Measurements from ENCODE around the gene UNC5CL. TPM values are rescaled to one million over a fixed set of nuclear protein-coding genes. Genes with fewer than 3 reads are reported as not detected.

Gene UNC5CL
- polyA plus RNA-seq, 3 donors, result 0.90 to 11.0 (median 1.3) TPM

DNA sequence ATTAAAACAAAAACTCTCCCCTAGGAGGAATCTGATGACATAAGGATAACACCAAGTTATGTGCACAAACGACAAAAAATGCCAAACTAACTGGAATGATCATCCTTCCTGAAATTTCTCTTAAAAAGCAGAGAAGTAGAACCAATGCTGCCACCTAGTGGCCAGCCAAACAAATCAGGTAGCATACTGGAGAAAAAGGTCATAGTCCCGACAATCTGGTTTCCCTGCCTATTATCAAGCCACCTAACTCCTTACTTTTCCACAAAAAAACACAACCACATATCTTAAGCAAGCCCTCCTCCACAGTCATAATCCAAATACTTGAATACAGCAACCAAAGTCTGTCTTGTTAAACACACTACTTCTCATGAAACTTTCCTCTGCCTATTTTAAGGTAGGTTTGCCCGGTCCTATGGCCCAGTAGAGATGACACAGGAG lies 27.9 kb upstream of the UNC5CL start:
- WGBS, 3 donors, result 29 to 30% (median 29%) methylated on average over 3 of the region's 3 CpGs
- H3K27ac ChIP-seq (ENCODE audit: low read depth, low read length), result no peak overlapping the region

- WGBS, 3 donors, result 28 to 95% (median 92%) methylated on average over 2 of the region's 2 CpGs
- no peak overlapping the region for H3K27ac ChIP-seq (ENCODE audit: low read depth, low read length)
Observed at GRCh38 chr6:41065550-41066026, 26.6 kb upstream of the UNC5CL start.

DNA sequence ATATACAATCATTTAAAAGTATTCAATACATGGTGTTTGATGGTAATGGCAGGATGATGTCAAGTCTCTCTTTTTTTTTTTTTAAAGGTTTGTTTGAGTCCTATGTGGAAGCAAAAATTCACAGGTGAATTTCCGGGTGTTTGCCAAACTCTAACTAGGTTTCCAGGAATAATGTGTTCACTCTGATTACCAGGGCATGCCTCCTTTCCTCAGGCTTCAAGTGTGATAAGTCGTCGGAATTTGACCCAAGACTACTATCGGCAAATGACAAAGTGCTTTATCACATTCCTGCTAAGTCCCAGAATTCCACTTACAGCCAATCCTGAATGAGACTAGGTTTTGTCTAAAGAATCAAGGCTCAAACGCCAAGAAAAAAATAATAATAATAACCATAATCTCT lies 25.8 kb upstream of the UNC5CL start:
- no peak overlapping the region for H3K27ac ChIP-seq (ENCODE audit: low read depth, low read length)
- WGBS, 3 donors, result 33 to 82% (median 82%) methylated on average over 5 of the region's 5 CpGs

DNA sequence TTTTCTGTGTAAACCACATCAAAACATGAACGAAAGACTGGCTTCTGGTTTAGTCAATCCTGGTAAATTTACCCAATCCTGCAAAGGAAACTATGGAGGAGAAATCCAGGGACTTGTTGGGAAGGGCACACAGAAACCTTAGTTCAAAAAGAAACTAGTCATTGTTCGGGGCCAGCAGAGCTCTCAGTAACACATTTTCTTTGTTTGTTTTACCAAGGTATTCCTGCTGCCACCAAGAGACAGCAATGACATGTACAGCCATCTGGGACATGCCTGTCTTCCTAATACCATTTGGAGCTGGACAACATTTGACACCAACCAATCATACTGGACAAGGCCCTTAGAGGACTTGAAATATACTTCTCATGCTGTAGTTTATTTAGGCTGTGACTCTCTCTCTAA lies 24.9 kb upstream of the UNC5CL start:
- WGBS, 3 donors, result 32 to 91% (median 89%) methylated on average over 2 of the region's 2 CpGs
- H3K27ac ChIP-seq (ENCODE audit: low read depth, low read length), result no peak overlapping the region

DNA sequence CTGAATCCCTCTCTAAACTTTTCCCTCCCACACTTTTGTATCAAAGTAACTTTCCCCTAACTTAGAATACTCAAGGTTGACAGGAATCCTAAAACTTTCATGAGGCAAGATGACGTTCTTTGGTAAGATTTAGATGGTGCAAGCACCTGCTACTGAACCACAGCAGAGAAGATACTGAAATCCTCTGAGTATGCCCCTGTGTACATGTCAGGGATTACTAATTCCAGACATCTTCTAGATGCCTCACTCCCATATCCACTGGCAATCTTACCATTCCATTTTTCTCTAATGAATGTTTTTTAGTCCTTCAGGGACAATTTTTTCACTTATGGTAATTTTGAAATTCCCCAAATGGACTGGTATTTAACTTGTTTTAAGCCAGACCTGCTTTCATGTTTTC lies 23.0 kb upstream of the UNC5CL start:
- H3K27ac ChIP-seq (ENCODE audit: low read depth, low read length), result no peak overlapping the region
- 54 to 87% (median 74%) methylated on average over 1 of the region's 1 CpG for WGBS, 3 donors

DNA sequence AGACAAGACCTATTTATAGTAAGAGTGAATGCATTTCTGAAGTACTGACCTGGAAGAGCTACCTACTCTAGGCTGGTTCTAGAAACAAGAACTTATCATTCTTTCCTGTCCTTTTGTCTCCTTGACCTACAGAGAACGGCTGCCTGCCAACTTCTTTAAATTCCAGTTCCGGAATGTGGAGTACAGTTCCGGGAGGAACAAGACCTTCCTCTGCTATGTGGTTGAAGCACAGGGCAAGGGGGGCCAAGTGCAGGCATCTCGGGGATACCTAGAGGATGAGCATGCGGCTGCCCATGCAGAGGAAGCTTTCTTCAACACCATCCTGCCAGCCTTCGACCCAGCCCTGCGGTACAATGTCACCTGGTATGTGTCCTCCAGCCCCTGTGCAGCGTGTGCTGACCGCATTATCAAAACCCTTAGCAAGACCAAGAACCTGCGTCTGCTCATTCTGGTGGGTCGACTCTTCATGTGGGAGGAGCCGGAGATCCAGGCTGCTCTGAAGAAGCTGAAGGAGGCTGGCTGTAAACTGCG lies 22.2 kb upstream of the UNC5CL start:
- 71 to 89% (median 84%) methylated on average over 13 of the region's 13 CpGs for WGBS, 3 donors

GRCh38 chr6:41059556-41059955 lies 20.5 kb upstream of the UNC5CL start:
- WGBS, 3 donors, result 83 to 88% (median 85%) methylated on average over 1 of the region's 1 CpG
- no peak overlapping the region for H3K27ac ChIP-seq (ENCODE audit: low read depth, low read length)

More for the DNA sequence above, 22.2 kb upstream of the UNC5CL start:
- no peak overlapping the region for H3K27ac ChIP-seq (ENCODE audit: low read depth, low read length)

DNA sequence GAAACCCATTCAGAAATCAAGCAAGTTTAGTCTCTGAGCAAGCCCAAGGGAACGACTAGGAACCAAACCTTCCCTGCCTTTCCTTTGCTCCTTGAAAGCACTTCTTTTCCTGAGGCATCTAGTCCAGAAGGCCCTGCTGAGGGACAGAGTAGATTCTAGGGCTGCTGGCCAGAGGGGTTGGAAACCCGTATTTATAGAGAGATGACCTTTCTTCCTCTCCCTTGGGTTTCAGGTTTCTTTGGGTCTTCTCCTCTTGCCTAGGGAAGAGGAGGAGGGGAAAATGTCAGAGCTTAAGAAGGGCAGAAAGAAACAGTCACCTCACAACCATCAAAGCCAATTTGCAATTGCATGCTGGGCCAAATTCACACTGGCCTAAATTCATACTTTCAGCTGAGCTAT lies 19.8 kb upstream of the UNC5CL start:
- no peak overlapping the region for H3K27ac ChIP-seq (ENCODE audit: low read depth, low read length)
- WGBS, 3 donors, result 49 to 77% (median 77%) methylated on average over 2 of the region's 2 CpGs

DNA sequence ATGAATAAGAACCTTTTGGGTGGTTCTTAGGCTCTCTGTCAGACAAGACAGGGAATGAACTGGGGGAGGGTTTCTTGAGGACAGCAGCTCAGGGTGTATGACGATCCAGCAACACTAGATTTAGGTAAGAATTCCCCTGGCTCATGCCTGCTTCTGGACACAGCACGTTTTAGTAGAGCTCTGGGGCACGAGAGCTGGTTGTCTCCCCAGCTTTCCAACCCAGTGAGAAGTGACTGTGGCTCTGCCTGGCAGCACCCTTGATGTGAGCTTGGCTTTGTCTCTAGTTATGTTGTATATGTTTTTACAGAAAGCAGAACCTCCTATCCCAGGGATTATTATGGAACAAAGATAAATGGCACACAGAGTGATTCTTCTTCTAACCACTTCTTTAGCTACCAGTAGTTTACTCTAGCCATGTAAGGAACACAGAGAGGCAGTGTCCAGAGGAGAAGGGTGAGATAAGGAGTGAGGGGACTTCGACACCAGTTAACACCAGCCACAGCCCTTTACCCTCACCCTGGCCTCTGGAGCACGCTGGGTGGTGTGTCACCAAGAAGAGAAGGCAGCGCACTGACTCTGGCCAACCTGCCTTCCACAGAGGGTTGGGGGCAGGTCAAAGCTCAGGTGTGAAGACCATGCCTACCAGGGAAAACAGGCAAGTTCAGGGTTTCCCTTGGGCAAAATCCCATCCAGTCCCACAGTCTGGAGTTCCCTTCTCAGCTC lies 17.9 kb upstream of the UNC5CL start:
- WGBS, 3 donors, result 60 to 91% (median 89%) methylated on average over 5 to 6 of the region's 6 CpGs
- no peak overlapping the region for H3K27ac ChIP-seq (ENCODE audit: low read depth, low read length)

DNA sequence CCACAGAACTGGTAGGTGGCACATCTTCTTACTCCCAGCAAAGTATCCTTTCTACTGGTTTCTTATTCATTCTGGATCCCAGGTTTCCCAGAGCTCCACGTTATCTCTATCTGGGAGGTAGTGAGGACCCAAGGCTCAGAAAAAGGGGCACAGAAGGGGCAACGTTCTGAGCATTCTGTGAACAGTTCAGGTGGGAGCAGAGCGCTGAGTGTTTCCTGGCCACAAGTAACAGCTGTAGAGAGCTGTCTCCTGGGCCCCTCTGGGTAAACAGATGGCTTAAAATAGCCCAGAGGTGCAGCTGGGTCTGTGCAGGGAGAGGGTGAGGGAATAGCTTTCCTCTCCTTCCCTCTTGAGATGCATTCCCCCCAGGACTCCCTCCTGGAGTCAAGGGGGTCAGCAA lies 16.1 kb upstream of the UNC5CL start:
- H3K27ac ChIP-seq (ENCODE audit: low read depth, low read length), result no peak overlapping the region
- WGBS, 3 donors, result 31 to 60% (median 57%) methylated on average over 3 of the region's 3 CpGs

DNA sequence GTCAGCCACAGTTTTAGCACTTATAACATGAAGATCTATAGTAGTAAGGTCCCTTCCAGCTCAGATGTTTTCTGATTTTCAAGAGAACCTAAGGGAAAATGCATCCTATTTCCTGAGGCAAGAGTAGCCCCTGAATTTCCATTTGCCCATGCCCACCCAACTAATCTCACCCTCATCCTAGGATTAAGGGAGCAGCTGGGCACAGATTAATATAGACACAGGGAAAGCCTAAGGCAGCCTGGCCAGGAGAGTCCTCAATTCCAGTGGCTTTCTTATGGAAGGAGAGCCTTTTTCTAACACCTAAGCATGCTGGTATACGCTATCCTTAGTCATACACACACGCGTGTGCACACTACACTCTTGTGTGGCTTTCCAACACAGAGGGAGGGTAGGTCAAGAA lies 15.5 kb upstream of the UNC5CL start:
- no peak overlapping the region for H3K27ac ChIP-seq (ENCODE audit: low read depth, low read length)

GRCh38 chr6:41053041-41053440 lies 14.0 kb upstream of the UNC5CL start, which contains the start of gene APOBEC2:
APOBEC2 (plus strand) TSS chr6:41053202; CDS start chr6:41053348, 146 bp downstream.
- 23 to 84% (median 72%) methylated on average over 5 of the region's 5 CpGs for WGBS, 3 donors
- H3K27ac ChIP-seq (ENCODE audit: low read depth, low read length), result no peak within 1 kb of the TSS

More for the DNA sequence above, 15.5 kb upstream of the UNC5CL start:
- WGBS, 3 donors, result 74 to 97% (median 96%) methylated on average over 3 of the region's 3 CpGs

GRCh38 chr6:41051873-41052272 lies 12.9 kb upstream of the UNC5CL start:
- 52 to 68% (median 61%) methylated on average over 5 of the region's 5 CpGs for WGBS, 3 donors
- H3K27ac ChIP-seq (ENCODE audit: low read depth, low read length), result no peak overlapping the region

DNA sequence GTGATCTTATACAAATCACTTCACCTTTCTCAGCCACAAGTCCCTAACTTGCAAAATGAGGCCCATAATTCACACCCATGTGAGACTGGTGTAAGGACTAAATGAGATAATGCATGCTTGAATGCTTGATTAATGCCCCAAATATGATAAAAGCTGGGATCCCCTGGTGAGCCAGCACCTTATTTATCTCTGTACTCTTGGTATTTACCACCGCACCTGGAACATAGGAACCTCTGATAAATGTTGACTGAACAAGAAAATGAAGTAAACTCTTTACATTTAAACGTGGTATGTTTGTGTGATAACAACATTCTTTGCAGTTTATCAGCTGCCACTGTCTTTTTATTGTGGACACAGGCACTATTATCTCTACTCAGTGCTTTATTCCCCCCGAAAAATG lies 11.5 kb upstream of the UNC5CL start:
- WGBS, 3 donors, result 32 to 84% (median 81%) methylated on average over 3 of the region's 3 CpGs

DNA sequence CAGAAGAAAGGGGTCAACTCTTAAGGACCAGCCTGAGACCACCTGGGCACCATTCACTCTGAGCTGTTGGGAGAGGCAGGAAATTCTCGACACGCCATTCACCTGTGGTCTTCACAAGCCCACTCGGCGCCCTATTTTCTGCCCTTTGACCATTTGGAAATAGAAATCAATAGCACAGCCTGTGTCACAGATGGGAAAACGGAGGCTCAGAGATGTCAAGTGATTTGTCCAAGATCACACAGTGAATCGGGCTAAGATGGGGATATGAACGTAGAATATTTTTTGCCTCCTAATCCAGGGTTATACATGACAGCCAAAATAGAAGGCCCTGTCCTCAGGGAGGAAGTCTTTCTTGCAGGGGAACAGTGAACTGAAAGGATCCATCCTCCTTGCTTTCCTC lies 10.9 kb upstream of the UNC5CL start:
- H3K27ac ChIP-seq (ENCODE audit: low read depth, low read length), result no peak overlapping the region
- 81 to 86% (median 85%) methylated on average over 7 of the region's 7 CpGs for WGBS, 3 donors

More for the DNA sequence above, 11.5 kb upstream of the UNC5CL start:
- no peak overlapping the region for H3K27ac ChIP-seq (ENCODE audit: low read depth, low read length)

GRCh38 chr6:41049521-41049920 lies 10.5 kb upstream of the UNC5CL start:
- WGBS, 3 donors, result 77 to 83% (median 78%) methylated on average over 1 of the region's 1 CpG
- H3K27ac ChIP-seq (ENCODE audit: low read depth, low read length), result no peak overlapping the region

- 78 to 85% (median 79%) methylated on average over 9 of the region's 9 CpGs for WGBS, 3 donors
- no peak overlapping the region for H3K27ac ChIP-seq (ENCODE audit: low read depth, low read length)
Observed at GRCh38 chr6:41047745-41048732, 9.0 kb upstream of the UNC5CL start.

DNA sequence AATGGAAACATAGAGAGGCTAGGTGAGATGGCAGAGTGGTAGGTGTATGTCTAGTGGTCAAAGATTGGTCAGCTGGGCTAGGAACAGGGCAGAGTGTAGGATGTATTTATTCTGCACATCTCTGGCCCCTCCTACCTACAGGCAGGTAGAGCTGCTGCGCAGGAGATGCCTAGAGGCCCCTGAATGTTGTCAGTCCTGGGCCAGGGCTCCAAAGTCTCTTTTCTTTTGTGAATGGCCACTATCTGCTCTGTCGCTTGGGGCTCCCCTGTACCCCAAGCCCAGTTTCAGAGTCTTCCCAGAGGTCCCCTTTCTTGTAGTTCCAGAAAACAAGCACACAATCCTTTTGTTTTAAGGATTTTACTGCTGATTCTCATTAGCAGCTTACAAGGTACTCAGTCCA lies 8.3 kb upstream of the UNC5CL start:
- no peak overlapping the region for H3K27ac ChIP-seq (ENCODE audit: low read depth, low read length)
- WGBS, 3 donors, result 91 to 97% (median 95%) methylated on average over 2 of the region's 2 CpGs

- H3K27ac ChIP-seq (ENCODE audit: low read depth, low read length), result no peak overlapping the region
- 36 to 96% (median 89%) methylated on average over 1 of the region's 1 CpG for WGBS, 3 donors
Observed at GRCh38 chr6:41046084-41046483, 7.1 kb upstream of the UNC5CL start.
